Kidney epithelial cell (primary cell): ENCODE results near the gene RTP5. TPM values are rescaled to one million over a fixed set of nuclear protein-coding genes. Genes with fewer than 3 reads are reported as not detected.
"Not testable (repeated sequence)": the region's sequence is repeated elsewhere in the genome, so short reads cannot be mapped to it uniquely, and the experiment has no call there.

Experiments used
- DNase-seq: peaks from one replicate; pipeline ENCODE4 v3.0.0-alpha.2; 2010; ENCODE audit warnings: low read depth
- H3K27me3 ChIP-seq: 2 replicates; pipeline ENCODE4 v1.6.0; 2011; ENCODE audit warnings: low read length; ENCODE audit not compliant: control insufficient read depth, insufficient read depth
- H3K36me3 ChIP-seq: 2 replicates; pipeline ENCODE4 v1.5.1; 2011; ENCODE audit warnings: low read length; ENCODE audit not compliant: control insufficient read depth, insufficient read depth
- H3K4me3 ChIP-seq: 2 replicates; pipeline ENCODE4 v1.5.1; 2011; ENCODE audit warnings: low read depth, mild to moderate bottlenecking, control low read depth, low read length
- CTCF ChIP-seq: IDR thresholded peaks from 2 replicates; pipeline ENCODE4 v1.5.1; 2011; ENCODE audit warnings: mild to moderate bottlenecking, moderate library complexity, low read length, control low read depth, inconsistent platforms; ENCODE audit not compliant: insufficient read depth, poor library complexity, severe bottlenecking
- total RNA-seq: library from RNA; depleted of rRNA; stranded (reverse); fragments of >200 nt; gene quantifications from 2 replicates; pipeline ENCODE4 v1.2.3, GENCODE V29; 2015

Gene RTP5
- total RNA-seq, 1 donor from 2014 or later: not detected

- TF ChIP-seq CTCF: no peak
- Histone ChIP-seq H3K27me3 (no peaks in the 10 kb centered on the region), H3K4me3 (no peak overlapping the region), H3K36me3 (no peaks in the 10 kb centered on the region)
- DNase-seq: no peak
These were observed 45.0 kb downstream of the RTP5 start for GRCh38 chr2:241914542-241914941.

- H3K27me3 ChIP-seq: peaks cover 21% of the 10 kb centered on the region
- H3K36me3 ChIP-seq, DNase-seq, H3K4me3 ChIP-seq: not testable (repeated sequence)
These were observed 52.1 kb downstream of the RTP5 start for GRCh38 chr2:241921631-241922030.

- DNase-seq: no peak
- no peak for TF ChIP-seq CTCF
- H3K36me3 ChIP-seq: no peaks in the 10 kb centered on the region
- H3K27me3 ChIP-seq: peaks cover 23% of the 10 kb centered on the region
- H3K4me3 ChIP-seq: no peak overlapping the region
These were observed 52.9 kb downstream of the RTP5 start for GRCh38 chr2:241922411-241922810.

- peaks cover 23% of the 10 kb centered on the region for H3K27me3 ChIP-seq
- H3K4me3 ChIP-seq, DNase-seq, H3K36me3 ChIP-seq: not testable (repeated sequence)
These were observed 53.5 kb downstream of the RTP5 start for GRCh38 chr2:241922816-241923601.

Other genes starting within 250 kb of the RTP5 start
- 43.3 and 51.7 TPM in 2 replicates for gene THAP4, start 232.6 kb upstream of the RTP5 start, total RNA-seq
- gene ATG4B, start 232.0 kb upstream of the RTP5 start, total RNA-seq: 62.6 and 120 TPM in 2 replicates
- gene DTYMK, start 182.9 kb upstream of the RTP5 start, total RNA-seq: 32.9 and 35.6 TPM in 2 replicates
- gene ING5, start 167.7 kb upstream of the RTP5 start, total RNA-seq: 12.6 and 25.6 TPM in 2 replicates
- gene D2HGDH, start 135.1 kb upstream of the RTP5 start, total RNA-seq: 10.2 and 16.5 TPM in 2 replicates
- not detected in 2 replicates for gene GAL3ST2, start 92.9 kb upstream of the RTP5 start, total RNA-seq
- gene NEU4, start 60.5 kb upstream of the RTP5 start, total RNA-seq: not detected in 2 replicates
- gene PDCD1, start 10.8 kb upstream of the RTP5 start, total RNA-seq: 1.0 TPM in 1 of 2 replicates, not detected in the other